ENCODE results near the gene PSMB10. TPM values are rescaled to one million over a fixed set of nuclear protein-coding genes. Genes with fewer than 3 reads are reported as not detected.

PSMB10 gene
- total and polyA plus RNA-seq, 2 of the 8 experiments (the other 6 are each of a cell fraction or from before 2014, with no cell fraction given): 32.1 to 61.9 TPM

DNA sequence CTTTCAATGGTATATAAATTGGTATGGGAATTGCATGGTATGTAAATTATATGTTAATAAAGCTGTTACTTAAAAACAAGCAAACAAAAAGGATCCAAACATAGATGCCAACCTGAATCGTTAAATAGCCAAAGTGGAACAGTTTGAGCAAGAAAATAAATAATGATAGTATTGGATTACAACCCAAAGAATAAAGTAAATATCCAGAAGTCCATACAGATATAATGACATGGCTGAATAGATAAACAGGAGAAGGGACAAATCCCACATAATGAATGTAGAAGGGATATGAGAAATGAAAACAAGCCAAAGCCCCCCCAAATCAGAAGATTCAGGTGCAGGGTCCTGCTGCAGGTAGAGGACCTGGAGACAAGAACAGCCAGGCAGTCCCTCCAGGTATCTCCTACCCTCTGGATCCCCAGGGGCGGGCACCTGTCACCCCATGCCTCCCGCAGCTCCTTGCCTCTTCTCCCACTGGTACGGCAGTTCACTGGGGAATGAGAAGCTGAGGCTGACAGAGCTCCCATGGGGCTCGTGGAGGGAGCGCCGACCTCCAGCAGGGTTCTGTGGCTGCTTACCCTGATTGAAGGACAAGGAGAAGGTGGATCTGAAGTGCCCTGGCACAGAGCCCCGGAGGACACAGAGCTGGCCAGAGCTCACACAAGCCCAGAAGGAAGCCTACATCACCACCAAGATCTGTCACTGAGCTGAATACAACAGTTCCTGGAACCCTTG is 17.2 kb upstream of the PSMB10 start:
- H2BK5ac ChIP-seq (ENCODE audit: low read depth, low read length): no peak overlapping the region
- peaks cover 3% of the 10 kb centered on the region; the same call in 1 of the 2 replicates for H3K23me2 ChIP-seq (ENCODE audit: low read depth, low read length)
- FAIRE-seq: no peak
- H4K20me1 ChIP-seq (replicated peaks in 1 of 2; ENCODE audit: control insufficient read depth in 1 of 2, insufficient read depth in 2 of 2, low read length in 2 of 2): peaks cover 2 to 20% of the 10 kb centered on the region in 2 experiments
- H4K91ac ChIP-seq (replicated peaks; ENCODE audit: insufficient read length, low read length): no peak overlapping the region
- no peak overlapping the region for H2BK15ac ChIP-seq (ENCODE audit: low read length)
- H3K18ac ChIP-seq (ENCODE audit: extremely low read depth, low read length): no peak overlapping the region
- H2BK20ac ChIP-seq (ENCODE audit: low read length): no peak overlapping the region
- no peaks in the 10 kb centered on the region for H3K9me3 ChIP-seq (ENCODE audit: insufficient read depth in 2 of 2, low read depth in 1 of 2, low read length in 1 of 2)
- 97% methylated on average over 8 of the region's 8 CpGs; no CpG with 5 or more reads in 1 of the 2 experiments for WGBS, 2 experiments (ENCODE audit: extremely low coverage in 1 of 2, insufficient coverage in 1 of 2, insufficient read length in 1 of 2, insufficient replicate concordance in 2 of 2, low coverage in 1 of 2, low lambda C conversion rate in 2 of 2, missing lambda C conversion rate in 1 of 2)
- no peak overlapping the region for H3K4me2 ChIP-seq (ENCODE audit: insufficient read depth in 1 of 2, low read depth in 2 of 2, low read length in 2 of 2)
- TF ChIP-seq TAF7 (optimal IDR thresholded peaks at IDR 0.05; ENCODE audit: borderline replicate concordance, low read depth, low read length): no peak
- no peak for TF ChIP-seq SIX5 (IDR thresholded peaks at IDR 0.05; ENCODE audit: low read depth, low read length)
- TF ChIP-seq KDM4A (IDR thresholded peaks at IDR 0.05; ENCODE audit: low read depth, low read length, severe bottlenecking): no peak
- TF ChIP-seq EGR1 (IDR thresholded peaks at IDR 0.05; ENCODE audit: borderline replicate concordance, low read depth, low read length): no peak
- no peak for TF ChIP-seq RNF2 (IDR thresholded peaks at IDR 0.05; ENCODE audit: borderline replicate concordance, low read depth, low read length, missing control alignments, poor library complexity, severe bottlenecking)
- TF ChIP-seq TCF12 (IDR thresholded peaks at IDR 0.05; ENCODE audit: low read depth, low read length): no peak
- no peak for TF ChIP-seq HDAC2 (IDR thresholded peaks at IDR 0.05; ENCODE audit: borderline replicate concordance in 1 of 2, low read depth in 2 of 2, low read length in 2 of 2)
- TF ChIP-seq POLR2AphosphoS5 (IDR thresholded peaks at IDR 0.05; ENCODE audit: low read depth, low read length): no peak
- TF ChIP-seq KDM1A (IDR thresholded peaks at IDR 0.05; ENCODE audit: borderline replicate concordance, low read length): no peak
- no peak for TF ChIP-seq MAFK (IDR thresholded peaks at IDR 0.05; ENCODE audit: low read depth, low read length)
- no peak for TF ChIP-seq CTBP2 (IDR thresholded peaks at IDR 0.05; ENCODE audit: borderline replicate concordance, insufficient read depth, insufficient read length, low read length)
- no peak for TF ChIP-seq SUZ12 (IDR thresholded peaks at IDR 0.05; ENCODE audit: low read length)
- ChIA-PET POLR2A (ENCODE audit: partially characterized antibody) (interaction anchor here (1.6 to 8.5 kb wide), 4 partner anchors 9 to 19 kb away, joined by 3 to 47 read pairs (median 6); partner anchors contain the start of gene PSMB10), CTCF (ENCODE audit: partially characterized antibody) (interaction anchor here (0.6 to 2.4 kb wide), 5 partner anchors 10 to 159 kb away, joined by 3 to 11 read pairs (median 4); partner anchors contain the start of gene LCAT)
- H3K79me1 ChIP-seq (ENCODE audit: low read depth, low read length): no peaks in the 10 kb centered on the region
- H3K56ac ChIP-seq (replicated peaks; ENCODE audit: insufficient read length, low read depth, low read length): no peak overlapping the region
- H3K23ac ChIP-seq (ENCODE audit: insufficient read length): no peak overlapping the region
- H2AK5ac ChIP-seq (ENCODE audit: low read depth, low read length): no peak overlapping the region
- no peaks in the 10 kb centered on the region for H3K27me3 ChIP-seq (replicated peaks in 1 of 4; ENCODE audit: control insufficient read depth in 3 of 4, extremely low read depth in 1 of 4, insufficient read depth in 3 of 4, low read length in 3 of 4)
- no peak overlapping the region for H2BK12ac ChIP-seq (ENCODE audit: low read depth, low read length)
- H3K27ac ChIP-seq (ENCODE audit: low read depth, low read length): no peak overlapping the region
- no peak overlapping the region for H3K14ac ChIP-seq (ENCODE audit: insufficient read length)
- no peak overlapping the region for H2AFZ ChIP-seq (ENCODE audit: low read length)
- H3K4me1 ChIP-seq (replicated peaks in 1 of 4; ENCODE audit: control insufficient read depth in 3 of 4, insufficient read depth in 4 of 4, low read length in 3 of 4): no peaks in the 10 kb centered on the region
- peaks cover 7 to 39% (median 24%) of the 10 kb centered on the region in 4 experiments for H3K36me3 ChIP-seq (ENCODE audit: control insufficient read depth in 2 of 4, insufficient read depth in 4 of 4, low read length in 3 of 4)
- H3K4me3 ChIP-seq (ENCODE audit: extremely low read depth in 1 of 4, insufficient read depth in 2 of 4, low read depth in 3 of 4, low read length in 4 of 4): no peak overlapping the region
- H4K8ac ChIP-seq (ENCODE audit: extremely low read depth, insufficient read depth, low read length): no peak overlapping the region
- no peak overlapping the region for H2BK120ac ChIP-seq (replicated peaks; ENCODE audit: low read depth, low read length)
- no peaks in the 10 kb centered on the region for H3K79me2 ChIP-seq (ENCODE audit: control insufficient read depth in 1 of 2, insufficient read depth in 2 of 2, low read length in 2 of 2)
- H3K9ac ChIP-seq (replicated peaks in 1 of 4; ENCODE audit: extremely low read depth in 1 of 4, low read depth in 3 of 4, low read length in 3 of 4): no peak overlapping the region
- no peak overlapping the region for H4K5ac ChIP-seq (ENCODE audit: insufficient read length, low read depth, low read length)
- no peak overlapping the region for H3K4ac ChIP-seq (replicated peaks; ENCODE audit: insufficient read length, low read depth, low read length)
- DNase-seq (ENCODE audit: low read depth in 1 of 2, low spot score in 2 of 2): no peak

Measured in H1 (cell line).